Measurements from ENCODE around the gene MPZ. TPM values are rescaled to one million over a fixed set of nuclear protein-coding genes. Genes with fewer than 3 reads are reported as not detected.
A peak's percentile ranks its signal among the peaks of the same experiment; 100 is the strongest.

The MPZ gene
- polyA plus RNA-seq, 3 donors, result 0.16 to 9.4 TPM; not detected in 1

- Histone ChIP-seq H4K20me1 (ENCODE audit: insufficient read depth, low read length) (no peaks in the 10 kb centered on the region), H3K9me3 (replicated peaks in 1 of 2; ENCODE audit: control insufficient read depth in 1 of 2, insufficient read depth in 1 of 2, low read length in 2 of 2) (no peaks in the 10 kb centered on the region), H3K27me3 (ENCODE audit: control insufficient read depth in 2 of 2, insufficient read depth in 2 of 2, low read length in 2 of 2) (no peaks in the 10 kb centered on the region), H3K27ac (ENCODE audit: low read depth in 1 of 2, low read length in 2 of 2) (peak overlapping the region; percentile 14 to 16), H3K9ac (ENCODE audit: insufficient read depth, low read length, poor library complexity, severe bottlenecking) (no peak overlapping the region), H2AFZ (ENCODE audit: insufficient read depth, low read depth, low read length, poor library complexity, severe bottlenecking) (no peak overlapping the region), H3K4me3 (replicated peaks in 1 of 3; ENCODE audit: low read depth in 2 of 3, low read length in 3 of 3) (no peak overlapping the region), H3K4me1 (ENCODE audit: control insufficient read depth in 1 of 2, insufficient read depth in 2 of 2, low read length in 2 of 2) (peaks cover 40 to 41% of the 10 kb centered on the region in 2 donors), H3K79me2 (ENCODE audit: insufficient read depth, low read length) (peaks cover 29% of the 10 kb centered on the region), H3K4me2 (replicated peaks; ENCODE audit: extremely low read depth, low read length, poor library complexity, severe bottlenecking) (no peak overlapping the region), H3K36me3 (replicated peaks in 1 of 2; ENCODE audit: control insufficient read depth in 1 of 2, insufficient read depth in 2 of 2, low read length in 2 of 2) (peaks cover 5 to 14% of the 10 kb centered on the region in 2 donors)
- intact Hi-C loops (cut with micrococcal nuclease), result loop anchor here in 1 of 2 donors (5.0 kb wide), 1 partner anchor 83 kb away; no protein-coding TSS in a partner anchor
- Mint-ChIP-seq H3K4me1 (peaks cover 35% of the 10 kb centered on the region), H3K9me3 (no peaks in the 10 kb centered on the region), H3K27ac (peak overlapping the region in 2 of 7 donors; percentile 15 to 25), H3K27me3 (ENCODE audit: low read depth in 3 of 3) (peaks cover 0 to 2% (median 2%) of the 10 kb centered on the region in 3 donors), H3K4me3 (peak overlapping the region in 1 of 2 donors; percentile 11), H3K36me3 (peaks cover 4 to 19% of the 10 kb centered on the region in 2 donors)
- WGBS (ENCODE audit: insufficient coverage), result 42% methylated on average over 7 of the region's 9 CpGs
- DNase-seq, result no peak
- TF ChIP-seq, protein P1, sequence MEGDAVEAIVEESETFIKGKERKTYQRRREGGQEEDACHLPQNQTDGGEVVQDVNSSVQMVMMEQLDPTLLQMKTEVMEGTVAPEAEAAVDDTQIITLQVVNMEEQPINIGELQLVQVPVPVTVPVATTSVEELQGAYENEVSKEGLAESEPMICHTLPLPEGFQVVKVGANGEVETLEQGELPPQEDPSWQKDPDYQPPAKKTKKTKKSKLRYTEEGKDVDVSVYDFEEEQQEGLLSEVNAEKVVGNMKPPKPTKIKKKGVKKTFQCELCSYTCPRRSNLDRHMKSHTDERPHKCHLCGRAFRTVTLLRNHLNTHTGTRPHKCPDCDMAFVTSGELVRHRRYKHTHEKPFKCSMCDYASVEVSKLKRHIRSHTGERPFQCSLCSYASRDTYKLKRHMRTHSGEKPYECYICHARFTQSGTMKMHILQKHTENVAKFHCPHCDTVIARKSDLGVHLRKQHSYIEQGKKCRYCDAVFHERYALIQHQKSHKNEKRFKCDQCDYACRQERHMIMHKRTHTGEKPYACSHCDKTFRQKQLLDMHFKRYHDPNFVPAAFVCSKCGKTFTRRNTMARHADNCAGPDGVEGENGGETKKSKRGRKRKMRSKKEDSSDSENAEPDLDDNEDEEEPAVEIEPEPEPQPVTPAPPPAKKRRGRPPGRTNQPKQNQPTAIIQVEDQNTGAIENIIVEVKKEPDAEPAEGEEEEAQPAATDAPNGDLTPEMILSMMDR (IDR thresholded peaks at IDR 0.05), result no peak
Observed at GRCh38 chr1:161299347-161299746, 10.4 kb downstream of the MPZ start.

GRCh38 chr1:161298116-161298515 lies 11.7 kb downstream of the MPZ start:
- H3K4me1 Mint-ChIP-seq, result peaks cover 23% of the 10 kb centered on the region
- no peak overlapping the region for H2AFZ ChIP-seq (ENCODE audit: insufficient read depth, low read depth, low read length, poor library complexity, severe bottlenecking)
- H3K4me3 ChIP-seq (replicated peaks in 1 of 3; ENCODE audit: low read depth in 2 of 3, low read length in 3 of 3), result peak overlapping the region in 1 of 3 experiments; percentile 31
- H3K9ac ChIP-seq (ENCODE audit: insufficient read depth, low read length, poor library complexity, severe bottlenecking), result no peak overlapping the region
- H3K9me3 Mint-ChIP-seq, result no peaks in the 10 kb centered on the region
- no peaks in the 10 kb centered on the region for H3K9me3 ChIP-seq (replicated peaks in 1 of 2; ENCODE audit: control insufficient read depth in 1 of 2, insufficient read depth in 1 of 2, low read length in 2 of 2)
- TF ChIP-seq, protein P1 (IDR thresholded peaks at IDR 0.05), result no peak
- H3K27me3 ChIP-seq (ENCODE audit: control insufficient read depth in 2 of 2, insufficient read depth in 2 of 2, low read length in 2 of 2), result no peaks in the 10 kb centered on the region
- H3K79me2 ChIP-seq (ENCODE audit: insufficient read depth, low read length), result peaks cover 16% of the 10 kb centered on the region
- no peak overlapping the region for H3K4me2 ChIP-seq (replicated peaks; ENCODE audit: extremely low read depth, low read length, poor library complexity, severe bottlenecking)
- peak overlapping the region; percentile 4 to 90 (median 76) for H3K27ac Mint-ChIP-seq
- intact Hi-C loops (cut with micrococcal nuclease), result loop anchor here in 1 of 2 donors (5.0 kb wide), 1 partner anchor 84 kb away; no protein-coding TSS in a partner anchor
- H3K27me3 Mint-ChIP-seq (ENCODE audit: low read depth in 3 of 3), result peaks cover 0 to 4% (median 2%) of the 10 kb centered on the region in 3 donors
- peaks cover 4 to 14% of the 10 kb centered on the region in 2 donors for H3K36me3 Mint-ChIP-seq
- H3K27ac ChIP-seq (ENCODE audit: low read depth in 1 of 2, low read length in 2 of 2), result peak overlapping the region; percentile 43 to 50
- peaks cover 0 to 6% of the 10 kb centered on the region in 2 donors for H3K36me3 ChIP-seq (replicated peaks in 1 of 2; ENCODE audit: control insufficient read depth in 1 of 2, insufficient read depth in 2 of 2, low read length in 2 of 2)
- peaks cover 27 to 31% of the 10 kb centered on the region in 2 donors for H3K4me1 ChIP-seq (ENCODE audit: control insufficient read depth in 1 of 2, insufficient read depth in 2 of 2, low read length in 2 of 2)
- 67% methylated on average over 2 of the region's 6 CpGs for WGBS (ENCODE audit: insufficient coverage)
- H4K20me1 ChIP-seq (ENCODE audit: insufficient read depth, low read length), result no peaks in the 10 kb centered on the region
- peak; percentile 29 to 51 (median 33) for DNase-seq
- peak overlapping the region; percentile 20 to 56 for H3K4me3 Mint-ChIP-seq

Data from CD14-positive monocyte (primary cell).